Transverse colon (tissue), 3 donors: ENCODE data around the gene RPS15.

Source experiments
- EP300 ChIP-seq: sonication (generic); formaldehyde crosslinking; IDR thresholded peaks from one replicate; pipeline ENCODE4 v1.6.1; 2017; ENCODE audit warnings: antibody characterized with exemption, low read depth
- TF ChIP-seq, protein P1 (sequence below), 5 experiments: fragments of 200-600 bp in 3 of 5; fragments of 450-650 bp in 2 of 5; sonication (generic) in 3 of 5; IDR thresholded peaks; 1 replicate in 2 of 5; 2 replicates in 3 of 5; pipeline ENCODE4 v1.5.1; 2016 to 2017; ENCODE audit warnings: antibody characterized with exemption in 5 of 5, inconsistent platforms in 3 of 5, mild to moderate bottlenecking in 2 of 5, moderate library complexity in 1 of 5

DNA sequence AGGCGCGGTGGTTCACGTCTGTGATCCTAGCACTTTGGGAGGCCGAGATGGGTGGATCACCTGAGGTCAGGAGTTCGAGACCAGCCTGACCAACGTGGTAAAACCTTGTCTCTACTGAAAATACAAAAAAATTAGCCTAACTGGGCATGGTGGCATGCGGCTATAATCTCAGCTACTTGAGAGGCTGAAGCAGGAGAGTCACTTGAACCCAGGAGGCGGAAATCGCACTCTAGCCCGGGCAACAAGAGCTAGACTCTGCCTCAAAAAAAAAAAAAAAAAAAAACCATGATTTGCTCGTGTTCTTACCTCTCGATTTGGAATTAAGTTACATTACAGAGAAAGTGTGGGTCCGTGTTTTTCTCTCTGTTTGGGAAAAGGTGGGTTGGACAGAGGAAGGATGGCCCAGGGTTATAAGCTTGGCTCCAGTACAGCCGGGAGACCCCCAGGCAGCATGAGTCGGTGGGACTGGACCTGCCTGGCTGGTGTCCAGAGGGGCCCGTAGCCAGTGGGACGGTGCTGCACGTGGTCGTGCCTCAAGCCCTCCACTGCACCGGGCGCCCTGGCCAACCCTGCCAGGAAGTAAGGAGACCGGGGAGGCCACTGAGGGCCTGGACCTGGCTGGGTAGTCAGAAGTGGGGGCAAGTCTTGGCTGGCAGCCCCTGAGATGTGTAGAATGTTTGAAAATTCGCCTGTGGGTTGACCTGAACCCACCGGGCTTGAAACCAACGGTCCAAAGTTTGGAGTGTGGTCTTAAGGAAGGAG lies 3.7 kb downstream of the RPS15 start:
- TF ChIP-seq, protein P1, sequence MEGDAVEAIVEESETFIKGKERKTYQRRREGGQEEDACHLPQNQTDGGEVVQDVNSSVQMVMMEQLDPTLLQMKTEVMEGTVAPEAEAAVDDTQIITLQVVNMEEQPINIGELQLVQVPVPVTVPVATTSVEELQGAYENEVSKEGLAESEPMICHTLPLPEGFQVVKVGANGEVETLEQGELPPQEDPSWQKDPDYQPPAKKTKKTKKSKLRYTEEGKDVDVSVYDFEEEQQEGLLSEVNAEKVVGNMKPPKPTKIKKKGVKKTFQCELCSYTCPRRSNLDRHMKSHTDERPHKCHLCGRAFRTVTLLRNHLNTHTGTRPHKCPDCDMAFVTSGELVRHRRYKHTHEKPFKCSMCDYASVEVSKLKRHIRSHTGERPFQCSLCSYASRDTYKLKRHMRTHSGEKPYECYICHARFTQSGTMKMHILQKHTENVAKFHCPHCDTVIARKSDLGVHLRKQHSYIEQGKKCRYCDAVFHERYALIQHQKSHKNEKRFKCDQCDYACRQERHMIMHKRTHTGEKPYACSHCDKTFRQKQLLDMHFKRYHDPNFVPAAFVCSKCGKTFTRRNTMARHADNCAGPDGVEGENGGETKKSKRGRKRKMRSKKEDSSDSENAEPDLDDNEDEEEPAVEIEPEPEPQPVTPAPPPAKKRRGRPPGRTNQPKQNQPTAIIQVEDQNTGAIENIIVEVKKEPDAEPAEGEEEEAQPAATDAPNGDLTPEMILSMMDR (IDR thresholded peaks at IDR 0.05), result no peak
- TF ChIP-seq EP300, result no peak
